Amniotic epithelial cell (primary cell): ENCODE results near the gene SMYD3.

Experiments
- DNase-seq: peaks from one replicate; pipeline ENCODE4 v3.0.0-alpha.2; 2010; ENCODE audit warnings: low read depth

The SMYD3 gene

GRCh38 chr1:246170574-246171261, 336.4 kb downstream of the SMYD3 start:
- DNase-seq: no peak

- DNase-seq: no peak
Measured at GRCh38 chr1:246169486-246169885, 337.6 kb downstream of the SMYD3 start.

- no peak for DNase-seq
Measured at GRCh38 chr1:246169019-246169418, 338.1 kb downstream of the SMYD3 start.

GRCh38 chr1:246166841-246167240, 340.2 kb downstream of the SMYD3 start:
- no peak for DNase-seq

- DNase-seq: no peak
Measured at GRCh38 chr1:246165826-246166709, 341.0 kb downstream of the SMYD3 start.

GRCh38 chr1:246164764-246165163, 342.3 kb downstream of the SMYD3 start:
- no peak for DNase-seq

GRCh38 chr1:246162560-246162959, 344.5 kb downstream of the SMYD3 start:
- DNase-seq: no peak

GRCh38 chr1:246161626-246162025, 345.5 kb downstream of the SMYD3 start:
- peak; percentile 81 for DNase-seq

- no peak for DNase-seq
Measured at GRCh38 chr1:246160905-246161304, 346.2 kb downstream of the SMYD3 start.

- DNase-seq: no peak
Measured at GRCh38 chr1:246160374-246160773, 346.7 kb downstream of the SMYD3 start.

GRCh38 chr1:246159279-246160227, 347.5 kb downstream of the SMYD3 start:
- no peak for DNase-seq

- no peak for DNase-seq
Measured at GRCh38 chr1:246158131-246158530, 348.9 kb downstream of the SMYD3 start.

- DNase-seq: peak; percentile 8
Measured at GRCh38 chr1:246157516-246157915, 349.6 kb downstream of the SMYD3 start.

GRCh38 chr1:246156847-246157246, 350.2 kb downstream of the SMYD3 start:
- no peak for DNase-seq

- DNase-seq: peak; percentile 26
Measured at GRCh38 chr1:246155923-246156322, 351.2 kb downstream of the SMYD3 start.

GRCh38 chr1:246153796-246154212, 353.3 kb downstream of the SMYD3 start:
- DNase-seq: peak; percentile 71

- peak; percentile 39 for DNase-seq
Measured at GRCh38 chr1:246152986-246153431, 354.1 kb downstream of the SMYD3 start.

- peak; percentile 18 for DNase-seq
Measured at GRCh38 chr1:246151796-246152434, 355.2 kb downstream of the SMYD3 start.

GRCh38 chr1:246149543-246149942, 357.5 kb downstream of the SMYD3 start:
- no peak for DNase-seq

- DNase-seq: no peak
Measured at GRCh38 chr1:246147524-246148461, 359.3 kb downstream of the SMYD3 start.
